ENCODE measurements around the gene TM4SF20. TPM values are rescaled to one million over a fixed set of nuclear protein-coding genes. Genes with fewer than 3 reads are reported as not detected.

TM4SF20 gene
- total and polyA plus RNA-seq, 2 donors (not counting 1 experiment from before 2014, with no cell fraction given) = 1.3 TPM; not detected in 1

GRCh38 chr2:227398684-227399670, 19.9 kb upstream of the TM4SF20 start:
- Histone ChIP-seq H3K4me1 (ENCODE audit: control insufficient read depth, extremely low read depth, insufficient read depth, low read length) (no peaks in the 10 kb centered on the region), H3K9ac (ENCODE audit: insufficient read depth, low read length) (no peak overlapping the region), H3K4me3 (replicated peaks in 1 of 4; ENCODE audit: control extremely low read depth in 1 of 4, insufficient read depth in 1 of 4, low read depth in 3 of 4, low read length in 4 of 4) (no peak overlapping the region), H3K27ac (ENCODE audit: insufficient read depth, low read length) (no peak overlapping the region), H3K9me3 (ENCODE audit: control insufficient read depth, insufficient read depth, low read depth, low read length) (no peaks in the 10 kb centered on the region), H4K20me1 (ENCODE audit: control insufficient read depth, extremely low read depth, insufficient read depth, low read length) (no peaks in the 10 kb centered on the region), H3K36me3 (ENCODE audit: control insufficient read depth, insufficient read depth, low read length) (no peaks in the 10 kb centered on the region), H3K79me2 (ENCODE audit: control insufficient read depth, insufficient read depth, low read length) (no peaks in the 10 kb centered on the region), H3K27me3 (ENCODE audit: control insufficient read depth, insufficient read depth, low read length) (no peaks in the 10 kb centered on the region), H3K4me2 (ENCODE audit: extremely low read depth, insufficient read depth, low read length) (no peak overlapping the region), H2AFZ (ENCODE audit: low read length) (no peak overlapping the region)
- DNase-seq (ENCODE audit: low read depth in 2 of 2) = no peak
- TF ChIP-seq CTCF (conservative IDR thresholded peaks at IDR 0.05 in 1 of 2, IDR thresholded peaks at IDR 0.05 in 1 of 2; ENCODE audit: low read depth in 1 of 2, low read length in 2 of 2) (no peak), EZH2 (IDR thresholded peaks at IDR 0.05; ENCODE audit: low read length, missing control alignments) (no peak)

GRCh38 chr2:227397562-227397961, 18.5 kb upstream of the TM4SF20 start:
- no peaks in the 10 kb centered on the region for H3K36me3 ChIP-seq (ENCODE audit: control insufficient read depth, insufficient read depth, low read length)
- H3K27me3 ChIP-seq (ENCODE audit: control insufficient read depth, insufficient read depth, low read length) = no peaks in the 10 kb centered on the region
- H2AFZ ChIP-seq (ENCODE audit: low read length) = no peak overlapping the region
- no peak for DNase-seq (ENCODE audit: low read depth in 2 of 2)
- no peak overlapping the region for H3K9ac ChIP-seq (ENCODE audit: insufficient read depth, low read length)
- no peak for TF ChIP-seq EZH2 (IDR thresholded peaks at IDR 0.05; ENCODE audit: low read length, missing control alignments)
- TF ChIP-seq CTCF (conservative IDR thresholded peaks at IDR 0.05 in 1 of 2, IDR thresholded peaks at IDR 0.05 in 1 of 2; ENCODE audit: low read depth in 1 of 2, low read length in 2 of 2) = no peak
- H4K20me1 ChIP-seq (ENCODE audit: control insufficient read depth, extremely low read depth, insufficient read depth, low read length) = no peaks in the 10 kb centered on the region
- H3K4me1 ChIP-seq (ENCODE audit: control insufficient read depth, extremely low read depth, insufficient read depth, low read length) = no peaks in the 10 kb centered on the region
- no peaks in the 10 kb centered on the region for H3K9me3 ChIP-seq (ENCODE audit: control insufficient read depth, insufficient read depth, low read depth, low read length)
- no peak overlapping the region for H3K4me2 ChIP-seq (ENCODE audit: extremely low read depth, insufficient read depth, low read length)
- no peak overlapping the region for H3K4me3 ChIP-seq (replicated peaks in 1 of 4; ENCODE audit: control extremely low read depth in 1 of 4, insufficient read depth in 1 of 4, low read depth in 3 of 4, low read length in 4 of 4)
- no peak overlapping the region for H3K27ac ChIP-seq (ENCODE audit: insufficient read depth, low read length)
- H3K79me2 ChIP-seq (ENCODE audit: control insufficient read depth, insufficient read depth, low read length) = no peaks in the 10 kb centered on the region

- no peak for DNase-seq (ENCODE audit: low read depth in 2 of 2)
- H3K9me3 ChIP-seq (ENCODE audit: control insufficient read depth, insufficient read depth, low read depth, low read length) = no peaks in the 10 kb centered on the region
- no peak overlapping the region for H3K4me2 ChIP-seq (ENCODE audit: extremely low read depth, insufficient read depth, low read length)
- no peaks in the 10 kb centered on the region for H4K20me1 ChIP-seq (ENCODE audit: control insufficient read depth, extremely low read depth, insufficient read depth, low read length)
- no peak overlapping the region for H3K9ac ChIP-seq (ENCODE audit: insufficient read depth, low read length)
- H3K4me1 ChIP-seq (ENCODE audit: control insufficient read depth, extremely low read depth, insufficient read depth, low read length) = no peaks in the 10 kb centered on the region
- H3K4me3 ChIP-seq (replicated peaks in 1 of 4; ENCODE audit: control extremely low read depth in 1 of 4, insufficient read depth in 1 of 4, low read depth in 3 of 4, low read length in 4 of 4) = no peak overlapping the region
- TF ChIP-seq EZH2 (IDR thresholded peaks at IDR 0.05; ENCODE audit: low read length, missing control alignments) (no peak), CTCF (conservative IDR thresholded peaks at IDR 0.05 in 1 of 2, IDR thresholded peaks at IDR 0.05 in 1 of 2; ENCODE audit: low read depth in 1 of 2, low read length in 2 of 2) (no peak)
- no peaks in the 10 kb centered on the region for H3K27me3 ChIP-seq (ENCODE audit: control insufficient read depth, insufficient read depth, low read length)
- H3K36me3 ChIP-seq (ENCODE audit: control insufficient read depth, insufficient read depth, low read length) = no peaks in the 10 kb centered on the region
- H3K79me2 ChIP-seq (ENCODE audit: control insufficient read depth, insufficient read depth, low read length) = no peaks in the 10 kb centered on the region
- no peak overlapping the region for H3K27ac ChIP-seq (ENCODE audit: insufficient read depth, low read length)
- H2AFZ ChIP-seq (ENCODE audit: low read length) = no peak overlapping the region
These were observed 16.4 kb upstream of the TM4SF20 start for GRCh38 chr2:227395556-227395955.
